HG02571 (cell line): ENCODE data around the gene FIZ1.
A peak's percentile ranks its signal among the peaks of the same experiment; 100 is the strongest.
"Not testable (repeated sequence)": the region's sequence is repeated elsewhere in the genome, so short reads cannot be mapped to it uniquely, and the experiment has no call there.

Experiments
- ATAC-seq: cut with Tn5 transposase; IDR thresholded peaks from one replicate; pipeline ENCODE4 v1.9.1; 2021; ENCODE audit warnings: mild to moderate bottlenecking, moderate library complexity; ENCODE audit not compliant: unreplicated experiment

FIZ1 gene

GRCh38 chr19:55596304-55596703 lies 3.0 kb downstream of the FIZ1 start:
- no peak for ATAC-seq

GRCh38 chr19:55594996-55595545 lies 4.2 kb downstream of the FIZ1 start:
- no peak for ATAC-seq

- no peak for ATAC-seq
Observed at GRCh38 chr19:55593096-55593772, 6.1 kb downstream of the FIZ1 start.

GRCh38 chr19:55592391-55593090 lies 6.8 kb downstream of the FIZ1 start:
- ATAC-seq: no peak

GRCh38 chr19:55591555-55591954 lies 7.8 kb downstream of the FIZ1 start:
- no peak for ATAC-seq

- ATAC-seq: no peak
Observed at GRCh38 chr19:55590617-55591016, 8.7 kb downstream of the FIZ1 start.

- no peak for ATAC-seq
Observed at GRCh38 chr19:55590109-55590508, 9.2 kb downstream of the FIZ1 start.

- no peak for ATAC-seq
Observed at GRCh38 chr19:55588738-55589137, 10.6 kb downstream of the FIZ1 start.

- ATAC-seq: peak; percentile 68
Observed at GRCh38 chr19:55586976-55587668, 12.2 kb downstream of the FIZ1 start.

GRCh38 chr19:55585658-55586339 lies 13.5 kb downstream of the FIZ1 start:
- ATAC-seq: no peak

- ATAC-seq: no peak
Observed at GRCh38 chr19:55584871-55585270, 14.4 kb downstream of the FIZ1 start.

- ATAC-seq: not testable (repeated sequence)
Observed at GRCh38 chr19:55583897-55584296, 15.4 kb downstream of the FIZ1 start.

GRCh38 chr19:55582284-55582683 lies 17.0 kb downstream of the FIZ1 start:
- ATAC-seq: not testable (repeated sequence)

- no peak for ATAC-seq
Observed at GRCh38 chr19:55581823-55582223, 17.5 kb downstream of the FIZ1 start.

GRCh38 chr19:55581145-55581822 lies 18.0 kb downstream of the FIZ1 start:
- ATAC-seq: no peak

- no peak for ATAC-seq
Observed at GRCh38 chr19:55580628-55581144, 18.6 kb downstream of the FIZ1 start, which contains the start of gene ZNF579. ZNF579 (minus strand) TSS chr19:55580848; CDS start chr19:55579639, 1,209 bp downstream.

GRCh38 chr19:55579766-55580621 lies 19.3 kb downstream of the FIZ1 start:
- no peak for ATAC-seq

- no peak for ATAC-seq
Observed at GRCh38 chr19:55578761-55579747, 20.3 kb downstream of the FIZ1 start.
